Adrenal gland (tissue), 12 donors: ENCODE results near the gene COP1. TPM values are rescaled to one million over a fixed set of nuclear protein-coding genes. Genes with fewer than 3 reads are reported as not detected.

Source experiments
- DNase-seq, 7 donors: peaks; one replicate each; pipeline ENCODE4 v3.0.0-alpha.2; 2019 to 2020
- H3K27ac ChIP-seq, 5 donors: fragments of 200-600 bp; sonication (generic) in 4 of 5; 1 replicate in 3 of 5; 2 replicates in 2 of 5; pipeline versions ENCODE4 v1.5.1 to v1.8.0; 2016 to 2020; ENCODE audit warnings: mild to moderate bottlenecking in 1 of 5
- H3K27me3 ChIP-seq: fragments of 200-600 bp; 2 replicates; pipeline ENCODE4 v1.8.0; 2021
- H3K36me3 ChIP-seq, 2 donors: fragments of 200-600 bp; replicated peaks in 1 of 2; 1 replicate in 1 of 2; 2 replicates in 1 of 2; pipeline versions ENCODE4 v1.5.1 to v1.8.0; 2018 to 2022
- H3K4me1 ChIP-seq, 2 donors: fragments of 200-600 bp; replicated peaks in 1 of 2; 1 replicate in 1 of 2; 2 replicates in 1 of 2; pipeline versions ENCODE4 v1.5.1 to v1.8.0; 2018 to 2021
- H3K4me3 ChIP-seq, 4 donors: fragments of 200-600 bp; sonication (generic) in 3 of 4; one replicate each; pipeline ENCODE4 v1.5.1; 2016 to 2018
- H3K9me3 ChIP-seq, 3 donors: fragments of 200-600 bp; sonication (generic) in 1 of 3; replicated peaks in 1 of 3; 1 replicate in 2 of 3; 2 replicates in 1 of 3; pipeline versions ENCODE4 v1.5.1 to v1.8.0; 2016 to 2021
- CTCF ChIP-seq, 6 experiments: fragments of 450-650 bp in 4 of 6; fragments of 200-600 bp in 2 of 6; sonication (generic) in 1 of 6; IDR thresholded peaks; 1 replicate in 5 of 6; 2 replicates in 1 of 6; pipeline versions ENCODE4 v1.5.1 to v1.8.0; 2016 to 2021; ENCODE audit warnings: antibody characterized with exemption in 6 of 6, mild to moderate bottlenecking in 2 of 6, moderate library complexity in 1 of 6
- POLR2A ChIP-seq, 2 donors: fragments of 450-650 bp; IDR thresholded peaks; one replicate each; pipeline ENCODE4 v1.6.1; 2017; ENCODE audit warnings: antibody characterized with exemption in 2 of 2, mild to moderate bottlenecking in 2 of 2, moderate library complexity in 1 of 2
- WGBS, 4 donors: extraction: QIAGEN DNeasy Blood & Tissue Kit in 2 of 4; methylation state at CpG; one replicate each; pipeline versions ENCODE4 v1.1.5 to v1.1.7; 2013 to 2017; 5-methylcytosine and 5-hydroxymethylcytosine counted together
- intact Hi-C, 2 donors: fragments of 100-400 bp; cut with DNase I; formaldehyde crosslinking; loops; one replicate each; pipeline versions ENCODE4 v1.14.1 to v1.15.0; 2022 to 2023
- polyA plus RNA-seq, 3 donors: library from polyadenylated mRNA; stranded (reverse); fragments of 200-250 nt in 2 of 3; fragments of 350-450 nt in 1 of 3; fragmentation: Illumina TruSeq in 1 of 3; extraction: RNeasy Lipid Tissue Mini Kit (QIAGEN cat#74804) in 1 of 3; gene quantifications; one replicate each; pipeline ENCODE4 v1.2.3, GENCODE V29; 2013 to 2014
- total RNA-seq, 9 donors: library from RNA; depleted of rRNA in 4 of 9; stranded (reverse); fragments of >200 nt in 4 of 9; fragments of 120-200 nt in 1 of 9; fragmentation: NEBNext Ultra II Directional in 1 of 9; extraction: Animal tissue kit (Norgen Biotek cat#: 25700) in 1 of 9; gene quantifications; one replicate each; pipeline versions ENCODE4 v1.1.0 to v1.2.4, GENCODE V29; 2013 to 2023
- donor health status: healthy with polysubstance abuse.
- donor health status: Bipolar disorder and iron deficiency.
- donor health status: DM: yes; HTN: yes; CAD: no.
- donor health status: DM: no; HTN: no; CAD: no.
- donor health status: DM: no; HTN: no; CAD: no.
- donor health status: DM: yes; HTN: yes; CAD: no.

COP1 gene
- total and polyA plus RNA-seq, 12 donors = 27.4 to 80.0 (median 36.7) TPM

- peaks cover 0 to 4% of the 10 kb centered on the region in 2 donors for H3K4me1 ChIP-seq
- intact Hi-C loops = no loop called here
- DNase-seq = no peak
- no peak overlapping the region for H3K4me3 ChIP-seq
- WGBS, 4 donors = 64 to 72% (median 70%) methylated on average over 5 of the region's 5 CpGs
- TF ChIP-seq POLR2A (IDR thresholded peaks at IDR 0.05) (no peak), CTCF (IDR thresholded peaks at IDR 0.05) (no peak)
- no peaks in the 10 kb centered on the region for H3K36me3 ChIP-seq
- no peak overlapping the region for H3K27ac ChIP-seq
- H3K27me3 ChIP-seq = no peaks in the 10 kb centered on the region
- no peaks in the 10 kb centered on the region for H3K9me3 ChIP-seq
Measured at GRCh38 chr1:176068901-176069300, 138.2 kb downstream of the COP1 start.

GRCh38 chr1:176068256-176068655 is 138.8 kb downstream of the COP1 start:
- Histone ChIP-seq H3K9me3 (no peaks in the 10 kb centered on the region), H3K27ac (no peak overlapping the region), H3K27me3 (no peaks in the 10 kb centered on the region), H3K4me1 (peaks cover 0 to 4% of the 10 kb centered on the region in 2 donors), H3K4me3 (no peak overlapping the region), H3K36me3 (no peaks in the 10 kb centered on the region)
- no peak for DNase-seq
- intact Hi-C loops = no loop called here
- WGBS, 4 donors = 76 to 87% (median 79%) methylated on average over 2 of the region's 2 CpGs
- TF ChIP-seq POLR2A (IDR thresholded peaks at IDR 0.05) (no peak), CTCF (IDR thresholded peaks at IDR 0.05) (no peak)

DNA sequence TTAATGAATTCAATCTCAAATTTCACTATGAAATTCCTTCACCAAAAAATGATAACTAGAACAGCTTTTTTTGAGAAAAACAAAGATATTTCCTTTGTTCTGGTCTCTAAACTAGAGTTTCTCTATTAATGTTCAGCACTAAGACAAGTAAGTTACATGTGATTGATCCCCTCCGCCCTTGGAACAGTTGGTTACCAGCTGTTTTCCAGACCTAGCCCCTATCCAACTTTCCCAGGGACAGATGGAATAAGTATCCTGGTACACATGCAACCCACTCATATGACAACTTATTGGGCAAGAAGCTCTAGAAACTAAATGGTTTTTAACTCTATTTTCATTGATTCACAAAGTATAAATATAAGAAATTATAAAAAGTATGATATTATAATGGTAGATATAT is 140.4 kb downstream of the COP1 start:
- Histone ChIP-seq H3K27ac (no peak overlapping the region), H3K4me1 (peaks cover 0 to 4% of the 10 kb centered on the region in 2 donors), H3K9me3 (no peaks in the 10 kb centered on the region), H3K4me3 (no peak overlapping the region), H3K27me3 (no peaks in the 10 kb centered on the region), H3K36me3 (no peaks in the 10 kb centered on the region)
- WGBS, 4 donors = 97 to 100% (median 98%) methylated on average over 1 of the region's 1 CpG
- intact Hi-C loops = no loop called here
- DNase-seq = no peak
- no peak for TF ChIP-seq POLR2A (IDR thresholded peaks at IDR 0.05)
- no peak for TF ChIP-seq CTCF (IDR thresholded peaks at IDR 0.05)

GRCh38 chr1:176058686-176059085 is 148.4 kb downstream of the COP1 start:
- H3K27me3 ChIP-seq = no peaks in the 10 kb centered on the region
- H3K9me3 ChIP-seq = no peaks in the 10 kb centered on the region
- intact Hi-C loops = no loop called here
- H3K36me3 ChIP-seq = no peaks in the 10 kb centered on the region
- WGBS, 4 donors = 0 to 100% (median 79%) methylated on average over 1 to 2 of the region's 2 CpGs
- TF ChIP-seq CTCF (IDR thresholded peaks at IDR 0.05) (no peak), POLR2A (IDR thresholded peaks at IDR 0.05) (no peak)
- H3K4me3 ChIP-seq = no peak overlapping the region
- no peaks in the 10 kb centered on the region for H3K4me1 ChIP-seq
- H3K27ac ChIP-seq = no peak overlapping the region
- no peak for DNase-seq
